Activated CD8-positive, alpha-beta memory T cell treated with anti-CD3 and anti-CD28 coated beads for 48 hours (primary cell): ENCODE measurements around the gene FCAMR.

Experiments
- DNase-seq, 3 experiments: peaks; one replicate each; pipeline ENCODE4 v3.0.0-alpha.2; 2020; ENCODE audit warnings: low read depth in 2 of 3, low spot score in 2 of 3

Gene FCAMR, protein sequence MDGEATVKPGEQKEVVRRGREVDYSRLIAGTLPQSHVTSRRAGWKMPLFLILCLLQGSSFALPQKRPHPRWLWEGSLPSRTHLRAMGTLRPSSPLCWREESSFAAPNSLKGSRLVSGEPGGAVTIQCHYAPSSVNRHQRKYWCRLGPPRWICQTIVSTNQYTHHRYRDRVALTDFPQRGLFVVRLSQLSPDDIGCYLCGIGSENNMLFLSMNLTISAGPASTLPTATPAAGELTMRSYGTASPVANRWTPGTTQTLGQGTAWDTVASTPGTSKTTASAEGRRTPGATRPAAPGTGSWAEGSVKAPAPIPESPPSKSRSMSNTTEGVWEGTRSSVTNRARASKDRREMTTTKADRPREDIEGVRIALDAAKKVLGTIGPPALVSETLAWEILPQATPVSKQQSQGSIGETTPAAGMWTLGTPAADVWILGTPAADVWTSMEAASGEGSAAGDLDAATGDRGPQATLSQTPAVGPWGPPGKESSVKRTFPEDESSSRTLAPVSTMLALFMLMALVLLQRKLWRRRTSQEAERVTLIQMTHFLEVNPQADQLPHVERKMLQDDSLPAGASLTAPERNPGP

DNA sequence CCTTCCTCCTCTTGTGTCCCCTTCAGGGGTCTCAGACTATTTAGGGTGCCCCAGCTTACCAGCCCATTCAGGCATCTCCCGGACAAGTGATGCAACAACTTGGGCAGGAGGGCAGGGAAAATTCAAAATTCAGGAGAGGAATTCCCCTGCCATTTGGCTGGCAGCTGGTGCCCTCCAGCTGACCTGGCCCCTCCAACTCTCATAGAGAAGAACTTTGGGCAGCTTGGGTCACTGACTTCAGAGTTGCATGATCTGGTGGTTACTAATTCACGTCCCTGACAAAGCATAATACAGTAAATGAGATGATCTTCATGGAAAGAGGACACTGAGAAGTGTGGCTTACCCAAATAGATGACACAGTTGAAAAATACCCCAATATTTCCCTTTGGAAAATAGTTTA, at the start of gene FCAMR:
TSS of gene FCAMR (minus strand) at position 15 of the 400 bp plus-strand sequence. CDS start 335 bp downstream, outside the sequence.
- no peak for DNase-seq

DNA sequence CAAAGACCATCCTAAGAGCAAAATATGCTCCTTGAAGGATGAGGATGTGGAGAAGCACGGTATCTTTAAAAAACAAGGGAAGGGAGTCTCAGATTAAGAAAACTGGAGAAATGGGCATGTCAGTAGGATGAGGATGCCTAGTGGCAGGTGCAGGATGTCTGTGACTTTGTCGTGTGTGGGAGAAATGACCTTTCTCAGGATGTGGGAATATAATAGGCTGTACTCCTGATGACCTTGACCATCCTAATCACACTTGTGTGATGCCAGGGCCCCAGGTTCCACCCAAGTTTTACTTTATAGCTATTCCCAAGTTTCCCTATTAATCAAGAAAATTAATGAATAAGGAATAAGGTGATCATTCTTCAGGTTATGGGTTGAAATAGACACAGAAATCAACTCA, 49.4 kb upstream of the FCAMR start:
- no peak for DNase-seq

DNA sequence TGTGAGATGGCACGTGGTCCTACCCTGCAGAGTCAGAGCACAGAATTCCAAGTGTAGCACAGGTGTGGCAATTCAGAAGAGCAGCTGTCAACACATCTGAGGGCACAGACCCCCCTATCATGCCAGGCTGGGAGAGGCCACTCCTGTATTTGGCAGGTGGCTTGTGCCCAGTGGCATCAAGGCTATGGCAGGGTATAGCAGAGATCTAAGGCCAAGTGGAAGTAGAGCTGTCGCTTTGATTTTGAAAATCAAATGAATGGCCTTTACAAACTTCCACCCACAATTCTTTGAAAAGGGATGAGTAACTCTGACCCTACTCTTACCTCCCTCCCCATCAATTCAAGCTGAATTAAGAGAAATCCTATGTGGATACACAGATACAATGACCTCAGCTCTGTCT, 48.9 kb upstream of the FCAMR start:
- no peak for DNase-seq

DNA sequence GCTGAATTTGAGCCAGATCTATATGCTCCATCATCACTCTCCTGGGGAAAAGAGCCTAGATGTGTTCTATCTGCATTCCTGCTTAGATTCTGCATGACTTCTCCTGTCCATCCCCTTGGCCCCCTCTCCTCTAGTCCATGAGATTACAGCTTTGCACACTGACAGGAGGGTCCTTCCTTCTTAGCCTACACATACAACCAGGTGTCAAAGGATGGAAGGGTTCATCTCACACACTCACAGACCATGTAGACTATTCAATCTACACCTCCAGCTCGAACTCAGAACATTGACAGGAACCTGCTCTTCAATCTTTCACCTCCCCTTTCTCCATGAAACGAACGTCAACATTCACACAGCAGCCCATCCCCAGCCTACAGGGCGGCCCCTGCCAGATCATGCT, 48.4 kb upstream of the FCAMR start:
- DNase-seq, result no peak

DNA sequence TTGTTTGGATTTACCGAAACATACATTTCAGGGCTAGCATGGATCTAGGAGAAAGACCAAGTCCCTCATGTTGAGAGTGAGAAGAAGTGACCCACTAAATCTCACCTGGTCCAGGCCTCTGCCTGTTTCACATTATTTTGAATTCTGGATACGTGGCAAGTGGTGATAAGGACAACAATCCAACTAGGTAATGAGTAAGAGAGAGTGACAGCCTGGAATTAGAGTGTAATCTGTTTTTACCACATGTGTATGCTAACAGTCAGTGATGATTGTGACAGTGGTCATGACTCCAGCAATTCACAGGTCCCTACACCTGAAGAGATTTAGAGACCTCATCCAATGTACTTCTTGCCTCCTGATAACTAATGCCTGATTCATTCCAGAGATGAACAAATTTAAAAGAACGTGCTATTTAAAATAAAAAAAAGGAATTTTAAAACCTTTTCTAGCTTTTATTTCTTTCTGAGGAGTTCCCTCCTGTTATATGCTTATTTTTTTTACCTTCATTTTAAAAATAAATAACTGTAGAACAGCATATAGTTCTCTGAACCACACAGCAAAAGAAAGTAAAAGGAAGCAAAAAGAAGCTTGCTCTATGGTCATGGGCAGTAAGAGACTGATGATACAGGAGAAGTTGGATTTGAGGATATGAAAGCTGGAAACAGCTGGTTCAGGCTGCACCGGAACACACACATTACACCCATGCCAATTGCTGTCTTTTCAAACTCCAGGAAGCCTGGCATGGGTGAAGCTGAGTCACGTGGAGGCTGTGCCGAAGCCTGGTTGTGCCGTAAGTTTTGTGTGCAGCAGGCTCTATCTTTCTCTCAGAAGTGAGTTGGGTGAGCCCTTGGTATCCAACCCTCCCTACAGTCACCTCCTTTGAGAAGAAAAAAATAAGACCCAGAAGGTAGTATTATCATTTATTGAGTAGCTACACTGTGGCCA, 47.6 kb upstream of the FCAMR start:
- DNase-seq, result no peak

DNA sequence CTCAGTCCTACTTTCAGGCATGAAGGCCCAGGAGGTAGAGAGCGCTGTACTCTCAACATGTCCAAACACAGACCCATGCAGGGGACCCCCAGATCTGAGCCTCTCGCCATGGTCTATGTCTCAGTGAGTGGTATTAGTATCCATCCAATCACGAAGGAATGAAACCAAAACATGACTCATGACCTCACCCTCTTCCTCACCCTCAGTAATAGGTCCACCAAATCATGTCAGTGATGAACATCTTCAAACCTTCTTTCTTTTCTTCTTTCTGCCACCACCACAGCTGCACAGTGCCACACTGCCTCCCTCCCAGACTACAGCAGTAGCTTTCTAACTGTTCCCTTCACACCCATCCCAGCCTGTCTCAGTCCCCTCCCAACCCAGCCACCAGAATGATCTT, 45.5 kb upstream of the FCAMR start:
- DNase-seq, result no peak

DNA sequence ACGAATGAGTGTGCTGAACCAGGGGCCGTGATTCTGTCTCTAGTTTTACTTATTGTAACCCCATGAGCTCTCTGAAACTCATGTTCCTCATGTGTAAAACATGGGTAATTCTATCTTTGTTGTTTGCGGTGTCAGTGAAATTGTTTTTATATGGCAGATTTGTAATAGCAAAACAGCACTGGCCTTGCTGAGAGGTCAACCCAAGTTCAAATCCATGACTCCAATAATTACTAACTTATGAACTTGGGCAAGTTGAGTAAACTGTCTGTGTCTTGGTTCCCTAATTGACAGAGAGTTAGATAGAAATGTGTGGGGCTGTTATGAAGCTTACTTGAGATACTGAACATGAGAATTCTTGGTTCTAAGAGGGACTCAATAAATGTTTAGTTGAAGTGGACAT, 44.5 kb upstream of the FCAMR start:
- DNase-seq, result no peak

DNA sequence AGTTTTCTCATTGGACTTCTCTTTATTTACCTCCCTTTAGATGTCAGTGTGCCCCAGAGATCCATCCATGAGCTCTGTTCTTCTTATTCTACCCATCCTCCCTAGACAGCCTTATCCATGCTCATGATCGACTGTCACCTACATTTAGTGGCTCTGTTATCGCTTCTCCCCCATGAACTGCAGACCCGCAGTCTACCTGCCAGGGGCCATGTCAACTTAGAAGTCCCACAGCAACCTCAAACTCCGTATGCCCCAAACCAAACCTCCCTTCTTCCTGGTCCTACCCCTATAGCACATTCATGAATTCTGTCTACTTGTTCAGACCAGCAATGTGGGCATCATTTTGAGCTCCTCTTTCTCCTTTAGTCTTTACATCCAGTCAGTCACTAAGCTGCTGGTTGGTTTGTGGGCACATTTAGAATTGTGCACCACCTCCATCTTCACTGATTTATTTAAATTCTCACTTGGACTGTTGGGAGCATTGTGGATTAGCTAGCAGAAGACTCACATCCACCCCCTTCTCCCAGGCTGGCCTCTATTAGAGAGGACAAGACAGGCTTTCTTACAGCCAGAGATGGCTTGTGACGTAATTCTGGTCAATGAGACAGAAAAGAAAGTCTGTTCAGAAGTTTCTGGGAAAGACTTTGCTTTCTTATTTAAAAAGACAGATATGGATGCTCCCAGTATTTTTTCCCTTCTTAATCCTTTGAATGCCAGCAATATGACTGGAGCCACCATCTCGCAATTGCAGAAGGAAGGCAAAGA, 43.2 kb upstream of the FCAMR start:
- DNase-seq, result no peak

DNA sequence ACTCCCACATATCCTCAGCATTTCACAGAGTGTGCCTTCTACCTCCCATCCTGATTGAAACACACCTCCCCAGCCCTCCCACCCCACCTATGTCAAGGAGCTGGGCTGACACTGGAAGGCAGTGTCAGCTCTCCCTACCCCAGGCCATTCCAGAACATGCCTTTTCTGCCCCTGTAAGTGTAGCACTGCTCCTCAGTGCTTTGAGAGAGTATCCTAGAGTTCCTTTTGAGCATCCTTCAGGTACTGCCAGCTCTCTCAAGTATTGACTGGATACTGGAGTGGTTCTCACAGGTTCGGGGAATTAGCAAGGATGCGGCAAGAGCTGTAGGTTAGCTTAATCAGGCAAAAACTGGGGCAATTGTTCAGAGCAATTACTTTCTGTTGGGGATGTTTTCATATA, 40.5 kb upstream of the FCAMR start:
- DNase-seq, result no peak

DNA sequence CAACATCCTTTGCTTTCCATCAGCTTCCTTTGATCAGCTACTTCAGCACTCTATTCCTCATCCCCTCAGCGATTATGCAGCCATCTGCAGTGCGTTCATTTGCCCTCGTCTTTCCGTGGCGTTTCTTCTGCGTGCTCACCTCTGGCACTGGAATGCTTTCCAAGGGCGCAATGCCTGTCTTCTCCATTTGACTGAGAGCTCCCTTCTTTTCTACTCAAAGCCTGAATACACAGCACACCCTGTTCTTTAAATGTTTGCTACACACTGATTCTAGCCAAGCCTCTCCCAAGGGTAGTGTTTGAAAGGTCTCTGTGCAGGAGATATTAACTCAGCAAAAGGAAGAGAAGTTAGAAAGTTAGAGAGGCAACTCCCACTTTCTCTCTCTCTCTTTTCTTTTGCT, 39.7 kb upstream of the FCAMR start:
- DNase-seq, result no peak

DNA sequence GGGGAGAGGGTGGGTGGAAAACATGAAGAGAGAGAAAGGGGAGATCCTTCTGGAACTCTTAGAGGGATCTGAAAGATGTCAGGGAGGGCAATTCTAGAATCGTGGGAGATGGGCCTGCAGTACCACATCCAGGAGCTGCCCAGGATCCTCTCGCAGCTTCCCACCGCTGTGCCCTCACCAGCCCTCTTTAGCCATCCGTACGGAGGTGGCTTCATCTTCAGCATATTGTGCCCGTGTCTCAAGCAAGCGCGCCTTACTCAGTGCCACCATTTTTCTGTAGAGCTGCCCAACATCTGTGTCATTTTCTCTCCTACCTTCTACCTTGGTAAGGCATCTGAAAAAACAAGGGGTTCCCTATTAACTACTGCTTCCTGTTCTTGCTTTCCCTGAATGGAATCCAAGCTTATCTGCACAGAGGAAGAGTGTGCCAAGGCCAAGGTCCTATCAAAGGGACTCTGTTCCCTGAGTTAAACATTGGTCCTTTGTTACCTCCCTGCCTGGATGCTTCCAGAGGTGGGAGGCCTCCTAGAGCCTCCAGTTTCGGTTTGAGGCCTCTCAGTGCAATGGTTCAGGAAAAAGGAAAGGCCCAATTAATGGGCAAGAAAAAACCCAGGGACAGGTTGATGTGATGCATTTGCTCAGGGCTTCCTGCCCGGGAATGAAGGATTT, 39.1 kb upstream of the FCAMR start:
- no peak for DNase-seq

DNA sequence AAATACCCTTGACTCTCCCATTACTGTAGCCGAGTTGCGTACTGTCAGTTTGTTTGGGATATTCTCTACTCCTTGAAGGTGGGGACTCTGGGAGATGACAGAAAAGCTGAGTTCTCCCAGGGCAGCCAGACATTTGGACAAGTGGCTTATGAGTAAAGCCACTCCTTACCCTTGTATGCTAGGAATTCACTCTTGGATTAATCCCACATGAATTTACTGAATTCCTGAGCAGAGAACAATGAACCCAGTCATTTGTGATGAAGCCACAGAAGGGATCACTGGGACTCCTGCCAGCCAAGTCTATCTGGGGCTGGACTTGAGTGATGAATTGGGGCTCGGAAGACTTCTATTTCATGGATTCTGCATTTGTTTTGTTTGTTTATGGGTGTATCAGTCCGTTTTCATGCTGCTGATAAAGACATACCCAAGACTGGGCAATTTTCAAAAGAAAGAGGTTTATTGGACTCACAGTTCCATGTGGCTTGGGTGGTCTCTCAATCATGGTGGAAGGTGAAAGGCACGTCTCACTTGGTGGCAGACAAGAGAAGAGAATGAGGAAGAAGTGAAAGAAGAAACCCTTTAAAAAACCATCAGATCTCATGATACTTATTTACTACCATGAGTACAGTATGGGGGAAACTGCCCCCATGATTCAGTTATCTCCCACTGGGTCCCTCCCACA, 37.2 kb upstream of the FCAMR start:
- no peak for DNase-seq

DNA sequence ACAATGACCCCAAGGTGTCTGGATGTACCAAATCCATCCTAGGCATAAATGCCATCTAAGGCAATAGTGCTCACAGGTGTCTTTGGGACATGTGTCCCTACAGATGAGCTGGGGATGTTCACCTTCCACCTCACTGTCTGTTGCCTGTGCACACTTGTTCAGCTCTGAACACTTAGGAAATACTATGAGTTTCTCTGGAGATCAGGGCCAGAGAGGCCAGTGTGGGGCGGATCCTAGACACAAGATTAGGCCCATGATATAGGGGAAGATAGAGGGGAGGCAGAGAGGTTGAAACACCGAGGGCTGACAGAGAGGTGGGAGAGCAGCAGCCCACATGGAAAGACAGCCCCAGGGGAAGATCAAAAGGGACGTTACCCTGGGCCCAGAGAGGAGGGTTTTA, 36.7 kb upstream of the FCAMR start:
- DNase-seq, result no peak

DNA sequence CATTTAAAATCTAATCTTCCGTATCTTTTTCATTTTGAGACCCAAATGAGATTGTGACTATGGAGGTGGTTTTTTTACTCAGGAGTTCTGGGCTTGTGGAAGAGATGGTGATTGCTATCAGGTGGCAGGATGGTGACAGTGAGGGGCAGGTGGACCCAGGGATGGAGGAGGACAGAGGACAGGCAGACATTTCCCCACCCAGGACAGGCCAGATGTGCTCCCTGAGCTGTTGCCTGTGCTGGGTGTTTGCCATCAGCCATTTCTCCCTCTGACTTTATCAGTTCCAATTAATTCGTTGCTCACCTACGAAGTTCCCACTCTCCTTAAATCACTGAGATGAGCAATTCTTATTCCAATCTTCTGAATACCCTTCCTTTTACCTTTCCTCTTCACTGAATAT, 35.8 kb upstream of the FCAMR start:
- no peak for DNase-seq

DNA sequence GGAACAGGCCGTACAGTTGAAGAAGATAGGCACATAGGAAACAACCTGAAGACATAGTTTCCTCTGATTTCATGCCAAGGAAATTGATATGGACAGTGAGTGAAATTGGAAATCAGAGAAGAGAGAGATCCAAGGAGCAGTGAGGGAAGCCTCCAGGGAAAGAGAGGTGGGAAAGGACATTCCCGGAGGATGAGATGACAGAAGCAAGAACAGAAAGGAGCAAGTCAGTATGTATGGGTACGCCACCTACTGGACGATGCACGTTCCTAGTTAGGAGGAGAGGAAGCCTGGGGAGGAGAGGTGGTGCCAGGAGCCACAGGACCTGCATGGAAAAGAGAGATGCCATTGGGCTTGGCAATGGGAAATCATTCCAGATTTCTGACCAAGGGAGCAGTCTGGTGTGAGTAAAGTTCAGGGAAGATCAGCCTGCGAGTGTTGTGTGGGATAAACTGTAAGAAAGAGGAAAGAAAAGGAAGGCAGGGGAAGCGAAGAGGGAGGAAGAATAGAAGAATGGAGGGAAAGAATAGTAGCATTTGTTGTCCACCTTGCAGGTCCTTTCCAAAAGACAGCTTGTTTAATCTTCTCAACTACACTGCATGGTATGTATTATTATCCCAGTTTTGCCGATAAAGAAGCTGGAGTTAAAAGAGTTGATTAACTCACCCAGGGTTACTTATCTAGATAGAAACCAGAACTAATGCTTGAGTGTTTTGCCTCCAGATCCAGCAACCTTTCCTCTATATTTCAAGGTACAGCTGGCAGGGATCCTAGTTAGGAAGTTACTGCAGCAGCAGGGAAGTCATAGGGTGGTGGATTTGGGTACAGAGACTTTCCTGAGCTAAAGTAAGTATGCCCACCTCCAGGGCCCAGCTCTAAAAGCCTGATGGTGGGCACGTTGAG, 34.9 kb upstream of the FCAMR start:
- DNase-seq, result no peak

DNA sequence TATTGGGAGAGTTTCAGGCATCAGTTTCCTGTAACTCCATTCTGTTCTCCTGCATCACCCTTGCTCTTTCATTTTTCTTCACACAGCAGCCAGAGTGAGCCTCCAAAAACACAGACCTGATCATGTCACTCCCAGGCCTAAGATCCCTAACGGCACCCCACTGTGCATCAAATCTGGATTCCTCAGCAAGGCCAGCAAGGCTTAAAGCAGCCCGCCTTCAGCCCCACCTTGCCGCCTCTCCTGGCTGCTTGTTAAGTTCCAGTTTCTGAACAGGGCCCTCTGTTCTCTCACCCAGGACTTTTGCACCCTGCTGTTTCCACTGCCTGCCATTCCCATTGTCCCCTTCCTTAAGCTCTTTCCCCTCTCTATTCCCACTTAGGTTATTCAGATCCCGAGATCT, 33.0 kb upstream of the FCAMR start:
- no peak for DNase-seq

DNA sequence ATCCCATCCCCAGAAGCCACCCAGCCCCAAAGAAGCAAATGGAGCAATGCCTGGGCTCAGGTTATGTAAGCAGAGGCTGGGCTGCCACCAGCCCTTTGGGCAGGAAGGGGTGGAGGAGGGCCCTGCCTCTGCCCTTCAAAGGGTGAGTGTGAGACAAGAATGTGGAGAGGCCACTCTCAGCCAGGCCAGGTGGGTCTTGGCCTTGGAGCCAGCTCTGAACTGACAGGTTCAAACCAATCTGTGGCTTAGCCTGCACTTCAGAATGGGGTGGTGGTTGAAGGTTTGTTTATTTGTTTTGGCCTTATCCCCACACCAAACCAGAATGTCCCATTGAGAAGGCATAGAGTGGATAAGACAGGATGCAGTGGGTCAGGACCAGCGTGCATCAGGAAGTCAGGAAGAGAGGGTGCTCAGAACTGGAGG, 32.5 kb upstream of the FCAMR start:
- no peak for DNase-seq

DNA sequence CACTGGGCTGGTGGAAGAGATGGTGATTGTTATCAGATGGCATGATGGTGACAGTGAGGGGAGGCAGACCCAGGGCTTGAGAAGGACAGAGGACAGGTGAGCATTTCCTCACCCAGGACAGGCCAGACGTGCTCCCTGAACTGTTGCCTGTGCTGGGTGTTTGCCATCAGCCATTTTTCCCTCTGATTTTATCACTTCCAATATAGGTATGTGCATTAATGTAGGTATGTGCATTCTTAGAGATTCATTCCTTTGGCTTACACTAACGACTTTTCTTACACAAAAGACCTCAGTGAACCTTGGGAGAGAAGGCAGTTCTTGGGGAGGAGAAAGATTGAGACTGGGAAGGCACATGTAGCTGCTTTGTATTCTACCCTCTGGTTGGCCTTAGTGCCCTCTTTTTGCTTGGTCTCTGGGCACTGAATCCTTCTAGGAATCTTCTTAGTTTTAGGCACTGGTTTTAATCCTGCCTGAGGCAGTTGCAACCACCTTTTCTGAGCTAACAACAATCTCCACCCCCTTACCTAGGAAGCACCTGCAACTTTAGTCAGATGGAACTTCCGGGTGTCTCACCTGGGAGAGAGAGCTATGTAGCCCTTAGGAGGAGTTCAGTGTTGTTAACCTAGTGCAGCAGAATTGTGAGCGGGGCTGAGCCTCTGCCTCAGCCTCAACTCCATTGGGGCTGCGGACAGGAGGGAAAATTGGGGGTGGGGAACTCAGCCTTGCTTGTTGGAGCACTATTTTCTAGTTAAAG, 31.4 kb upstream of the FCAMR start:
- DNase-seq, result no peak
